ENCODE results near the gene GNB3. TPM values are rescaled to one million over a fixed set of nuclear protein-coding genes. Genes with fewer than 3 reads are reported as not detected.

The GNB3 gene
- polyA plus RNA-seq, 1 of the 3 experiments (the other 2 are of a cell fraction), result 12.9 TPM

- WGBS (ENCODE audit: low lambda C conversion rate), result 82% methylated on average over 7 of the region's 7 CpGs
- no peaks in the 10 kb centered on the region for H3K27me3 ChIP-seq (ENCODE audit: insufficient read depth)
Measured at GRCh38 chr12:6822426-6823135, 18.1 kb upstream of the GNB3 start.

DNA sequence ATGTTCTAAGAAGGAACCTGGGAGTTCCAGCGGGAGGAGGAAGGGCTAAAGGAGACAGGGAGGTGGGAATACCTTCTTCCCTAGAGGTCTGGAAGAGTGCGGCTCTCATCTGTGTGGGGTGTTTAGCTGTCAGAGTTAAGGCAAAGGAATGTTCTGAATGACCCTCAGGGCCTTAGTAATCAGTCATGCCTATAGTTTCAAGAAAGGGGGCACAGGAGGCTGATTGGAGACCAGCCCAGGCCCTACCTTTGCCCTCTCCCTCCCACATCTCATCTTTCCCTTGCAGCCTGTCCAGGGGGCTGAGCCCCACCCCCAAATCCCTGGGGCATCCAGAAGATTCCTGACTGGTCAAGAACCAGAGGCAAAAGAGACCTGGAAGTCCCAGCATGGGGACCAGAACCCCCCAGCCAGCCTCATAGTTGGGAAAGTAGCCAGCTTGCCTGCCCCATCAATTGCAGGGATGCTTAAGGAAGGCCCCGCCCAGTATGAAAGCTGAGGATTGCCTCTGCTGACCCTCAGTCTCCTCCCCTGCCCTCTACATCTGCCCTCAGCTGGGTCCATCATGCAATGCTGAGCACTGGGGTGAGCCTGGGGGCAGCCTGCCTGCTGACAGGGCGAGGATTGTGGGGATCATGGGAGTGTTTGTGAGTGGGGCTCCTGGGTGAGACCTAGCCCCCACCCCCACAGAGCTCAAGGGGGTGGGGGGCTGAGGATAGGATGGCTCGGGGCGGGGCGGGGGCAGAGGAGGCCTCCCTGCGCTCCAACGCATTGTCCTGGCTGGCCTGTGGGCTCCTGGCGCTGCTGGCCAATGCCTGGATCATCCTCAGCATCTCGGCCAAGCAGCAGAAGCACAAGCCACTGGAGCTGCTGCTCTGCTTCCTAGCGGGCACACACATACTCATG is 17.3 kb upstream of the GNB3 start:
- Histone ChIP-seq H3K4me1 (ENCODE audit: control insufficient read depth in 1 of 2, insufficient read depth in 2 of 2, low read depth in 1 of 2, low read length in 1 of 2) (peaks cover 24 to 70% of the 10 kb centered on the region in 2 experiments; a peak in 3 of 4 replicates), H3K4me3 (ENCODE audit: low read depth in 2 of 2, low read length in 1 of 2) (no peak overlapping the region), H3K9me2 (no peaks in the 10 kb centered on the region), H4K20me1 (ENCODE audit: insufficient read depth) (no peaks in the 10 kb centered on the region), H3K36me3 (replicated peaks in 1 of 2; ENCODE audit: control insufficient read depth in 1 of 2, insufficient read depth in 2 of 2, low read length in 1 of 2) (no peaks in the 10 kb centered on the region), H3K79me2 (ENCODE audit: insufficient read depth) (peaks cover 5% of the 10 kb centered on the region; the same call in 1 of the 2 replicates), H3K9ac (no peak overlapping the region), H3K27me3 (ENCODE audit: insufficient read depth) (no peaks in the 10 kb centered on the region), H2AFZ (ENCODE audit: low read depth) (no peak overlapping the region), H3F3A (replicated peaks; ENCODE audit: insufficient read depth) (peaks cover 8% of the 10 kb centered on the region), H3K4me2 (no peak overlapping the region), H3K9me3 (no peaks in the 10 kb centered on the region), H3K27ac (ENCODE audit: low read depth in 2 of 2, low read length in 1 of 2) (no peak overlapping the region)
- WGBS (ENCODE audit: low lambda C conversion rate), result 79% methylated on average over 3 of the region's 12 CpGs
- DNase-seq, result no peak
- ChIA-PET CTCF (interaction anchor here (0.6 to 14.1 kb wide), 11 partner anchors 12 to 210 kb away, joined by 3 to 246 read pairs (median 24); partner anchors contain the start of genes CDCA3, GNB3, MLF2 and PTMS), POLR2A (interaction anchor here (0.6 to 7.0 kb wide), 4 partner anchors 14 to 140 kb away, joined by 3 to 46 read pairs (median 3); partner anchors contain the start of genes MLF2 and SPSB2)
- TF ChIP-seq, protein P1, sequence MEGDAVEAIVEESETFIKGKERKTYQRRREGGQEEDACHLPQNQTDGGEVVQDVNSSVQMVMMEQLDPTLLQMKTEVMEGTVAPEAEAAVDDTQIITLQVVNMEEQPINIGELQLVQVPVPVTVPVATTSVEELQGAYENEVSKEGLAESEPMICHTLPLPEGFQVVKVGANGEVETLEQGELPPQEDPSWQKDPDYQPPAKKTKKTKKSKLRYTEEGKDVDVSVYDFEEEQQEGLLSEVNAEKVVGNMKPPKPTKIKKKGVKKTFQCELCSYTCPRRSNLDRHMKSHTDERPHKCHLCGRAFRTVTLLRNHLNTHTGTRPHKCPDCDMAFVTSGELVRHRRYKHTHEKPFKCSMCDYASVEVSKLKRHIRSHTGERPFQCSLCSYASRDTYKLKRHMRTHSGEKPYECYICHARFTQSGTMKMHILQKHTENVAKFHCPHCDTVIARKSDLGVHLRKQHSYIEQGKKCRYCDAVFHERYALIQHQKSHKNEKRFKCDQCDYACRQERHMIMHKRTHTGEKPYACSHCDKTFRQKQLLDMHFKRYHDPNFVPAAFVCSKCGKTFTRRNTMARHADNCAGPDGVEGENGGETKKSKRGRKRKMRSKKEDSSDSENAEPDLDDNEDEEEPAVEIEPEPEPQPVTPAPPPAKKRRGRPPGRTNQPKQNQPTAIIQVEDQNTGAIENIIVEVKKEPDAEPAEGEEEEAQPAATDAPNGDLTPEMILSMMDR (IDR thresholded peaks at IDR 0.05), result no peak
- no peak for TF ChIP-seq REST (IDR thresholded peaks at IDR 0.05; ENCODE audit: low read depth, low read length)
- TF ChIP-seq MXI1 (IDR thresholded peaks at IDR 0.05; ENCODE audit: low read depth, low read length), result no peak
- no peak for TF ChIP-seq SIN3A (IDR thresholded peaks at IDR 0.05; ENCODE audit: borderline replicate concordance, low read depth, low read length)
- TF ChIP-seq YY1 (IDR thresholded peaks at IDR 0.05; ENCODE audit: low read depth), result no peak
- no peak for TF ChIP-seq NFIC (IDR thresholded peaks at IDR 0.05; ENCODE audit: borderline replicate concordance)
- TF ChIP-seq TCF12 (IDR thresholded peaks at IDR 0.05), result no peak
- TF ChIP-seq, protein P2, sequence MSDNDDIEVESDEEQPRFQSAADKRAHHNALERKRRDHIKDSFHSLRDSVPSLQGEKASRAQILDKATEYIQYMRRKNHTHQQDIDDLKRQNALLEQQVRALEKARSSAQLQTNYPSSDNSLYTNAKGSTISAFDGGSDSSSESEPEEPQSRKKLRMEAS (IDR thresholded peaks at IDR 0.05; ENCODE audit: low read depth), result no peak
- no peak for TF ChIP-seq FOXM1 (IDR thresholded peaks at IDR 0.05; ENCODE audit: low read depth)
- TF ChIP-seq EP300 (IDR thresholded peaks at IDR 0.05; ENCODE audit: borderline replicate concordance in 1 of 2, low read depth in 1 of 2, low read length in 1 of 2), result no peak
- TF ChIP-seq NRF1 (IDR thresholded peaks at IDR 0.05; ENCODE audit: low read depth, low read length), result no peak
- no peak for TF ChIP-seq RXRA (IDR thresholded peaks at IDR 0.05; ENCODE audit: borderline replicate concordance, low read depth)
- no peak for TF ChIP-seq GABPA (IDR thresholded peaks at IDR 0.05; ENCODE audit: low read depth)
- TF ChIP-seq JUND (IDR thresholded peaks at IDR 0.05), result no peak
- TF ChIP-seq, protein P3, sequence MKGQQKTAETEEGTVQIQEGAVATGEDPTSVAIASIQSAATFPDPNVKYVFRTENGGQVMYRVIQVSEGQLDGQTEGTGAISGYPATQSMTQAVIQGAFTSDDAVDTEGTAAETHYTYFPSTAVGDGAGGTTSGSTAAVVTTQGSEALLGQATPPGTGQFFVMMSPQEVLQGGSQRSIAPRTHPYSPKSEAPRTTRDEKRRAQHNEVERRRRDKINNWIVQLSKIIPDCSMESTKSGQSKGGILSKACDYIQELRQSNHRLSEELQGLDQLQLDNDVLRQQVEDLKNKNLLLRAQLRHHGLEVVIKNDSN (IDR thresholded peaks at IDR 0.05; ENCODE audit: borderline replicate concordance, low read depth), result no peak

More at GRCh38 chr12:6822426-6823135, 18.1 kb upstream of the GNB3 start:
- DNase-seq, result no peak
- Histone ChIP-seq H3F3A (replicated peaks; ENCODE audit: insufficient read depth) (peaks cover 8% of the 10 kb centered on the region), H3K79me2 (ENCODE audit: insufficient read depth) (no peaks in the 10 kb centered on the region), H3K4me3 (ENCODE audit: low read depth in 2 of 2, low read length in 1 of 2) (peak overlapping the region; percentile 65 to 69), H3K4me2 (peak overlapping the region; percentile 95), H3K27ac (ENCODE audit: low read depth in 2 of 2, low read length in 1 of 2) (no peak overlapping the region; a peak in 1 of 4 replicates), H3K36me3 (replicated peaks in 1 of 2; ENCODE audit: control insufficient read depth in 1 of 2, insufficient read depth in 2 of 2, low read length in 1 of 2) (no peaks in the 10 kb centered on the region), H3K9ac (no peak overlapping the region), H3K9me2 (no peaks in the 10 kb centered on the region), H2AFZ (ENCODE audit: low read depth) (no peak overlapping the region), H3K9me3 (no peaks in the 10 kb centered on the region), H4K20me1 (ENCODE audit: insufficient read depth) (no peaks in the 10 kb centered on the region), H3K4me1 (ENCODE audit: control insufficient read depth in 1 of 2, insufficient read depth in 2 of 2, low read depth in 1 of 2, low read length in 1 of 2) (peaks cover 24 to 75% of the 10 kb centered on the region in 2 experiments; a peak in 3 of 4 replicates)
- CTCF ChIA-PET, result interaction anchor here (0.6 to 12.7 kb wide), 8 partner anchors 12 to 209 kb away, joined by 3 to 246 read pairs (median 19); partner anchors contain the start of genes MLF2, PTMS and SPSB2
- TF ChIP-seq EZH2phosphoT487 (IDR thresholded peaks at IDR 0.05; ENCODE audit: borderline replicate concordance, low read depth), result no peak
- TF ChIP-seq GATA2 (CRISPR knock-in tag; IDR thresholded peaks at IDR 0.05), result no peak
- TF ChIP-seq TEAD4 (IDR thresholded peaks at IDR 0.05; ENCODE audit: borderline replicate concordance, insufficient read depth), result no peak
- no peak for TF ChIP-seq GABPA (IDR thresholded peaks at IDR 0.05; ENCODE audit: low read depth)
- TF ChIP-seq FOXM1 (IDR thresholded peaks at IDR 0.05; ENCODE audit: low read depth), result no peak
- TF ChIP-seq YY1 (IDR thresholded peaks at IDR 0.05; ENCODE audit: low read depth), result no peak
- TF ChIP-seq TCF12 (IDR thresholded peaks at IDR 0.05), result no peak
- TF ChIP-seq POLR2AphosphoS5 (IDR thresholded peaks at IDR 0.05; ENCODE audit: low read depth, low read length), result no peak
- POLR2A ChIA-PET, result interaction anchor here (0.6 to 2.8 kb wide), 4 partner anchors 46 to 139 kb away, joined by 3 to 19 read pairs (median 7); partner anchors contain the start of genes MLF2 and PTMS

Data from SK-N-SH (cell line).